ENCODE measurements around the gene CLCN2.

CLCN2 gene

DNA sequence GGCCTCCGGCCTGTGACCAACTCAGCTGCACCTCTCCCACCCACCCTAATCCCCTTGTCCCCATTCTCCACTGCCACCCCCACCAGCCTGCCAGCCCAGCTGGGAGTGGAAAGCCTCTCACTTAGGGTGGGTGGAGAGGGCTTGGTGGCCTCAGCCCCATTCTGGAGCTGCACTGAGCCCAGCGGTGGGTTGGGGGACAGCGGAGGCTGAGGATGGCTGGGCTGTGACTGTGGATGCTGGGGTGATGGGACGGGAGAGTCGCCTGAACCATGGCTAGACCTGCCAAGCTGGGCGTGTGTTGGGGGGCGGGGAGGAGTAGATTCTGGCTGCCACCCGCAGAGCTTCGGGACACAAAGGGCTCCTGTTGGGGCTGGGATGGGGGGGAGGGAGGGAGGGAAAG is 1.8 kb downstream of the CLCN2 start:
- no peak for DNase-seq

DNA sequence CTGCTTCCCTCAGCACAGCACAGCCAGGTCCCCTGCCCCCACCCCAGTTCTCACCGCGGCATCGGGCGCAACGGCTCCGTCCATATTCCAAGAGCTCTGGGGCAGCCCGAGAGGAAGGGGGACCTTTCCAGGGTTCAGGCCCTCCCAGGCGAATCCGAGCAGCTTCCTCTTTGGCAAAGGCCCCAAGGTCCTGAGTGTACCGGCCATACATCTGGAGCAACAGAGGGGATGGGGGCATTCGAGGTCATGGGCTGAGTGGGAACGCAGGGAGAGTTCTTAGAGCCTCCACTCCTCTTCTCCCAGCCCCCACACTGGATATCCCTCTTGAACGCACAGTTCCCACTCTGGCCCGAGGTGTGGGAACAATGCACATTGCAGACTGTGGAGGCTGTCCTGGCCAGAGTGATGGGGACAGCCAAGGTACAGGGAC is 2.5 kb downstream of the CLCN2 start:
- DNase-seq, result no peak

DNA sequence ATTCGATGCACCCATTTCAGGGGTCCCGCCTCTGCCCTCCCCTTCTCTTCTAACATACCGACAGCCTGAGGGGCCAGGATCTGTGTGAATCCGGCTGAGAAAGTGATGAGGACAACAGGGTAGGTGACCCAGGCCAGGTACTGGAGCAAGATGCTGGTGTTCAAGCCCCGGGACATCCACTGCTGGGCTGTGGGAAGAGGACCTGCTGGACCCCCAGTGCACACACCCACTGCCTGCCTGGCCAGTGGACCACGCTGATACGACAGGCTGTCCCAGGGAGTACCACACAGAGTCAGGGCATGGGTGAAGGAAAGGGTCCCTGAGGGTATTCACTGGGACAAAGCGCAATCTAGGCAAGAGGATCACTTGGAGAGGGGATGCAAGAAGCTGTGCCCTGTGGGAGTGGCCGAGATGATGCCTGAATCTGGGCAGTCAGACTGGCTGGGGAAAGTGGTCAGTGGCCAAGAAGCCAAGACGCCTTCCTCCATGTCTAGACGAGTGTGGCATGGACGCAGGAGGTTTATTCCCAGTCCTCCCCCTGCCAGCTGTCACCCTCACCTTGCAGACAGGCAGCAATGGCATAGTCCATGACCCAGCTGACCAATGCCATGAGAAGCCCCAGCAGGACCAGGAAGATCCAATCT is 3.2 kb downstream of the CLCN2 start:
- DNase-seq, result no peak

DNA sequence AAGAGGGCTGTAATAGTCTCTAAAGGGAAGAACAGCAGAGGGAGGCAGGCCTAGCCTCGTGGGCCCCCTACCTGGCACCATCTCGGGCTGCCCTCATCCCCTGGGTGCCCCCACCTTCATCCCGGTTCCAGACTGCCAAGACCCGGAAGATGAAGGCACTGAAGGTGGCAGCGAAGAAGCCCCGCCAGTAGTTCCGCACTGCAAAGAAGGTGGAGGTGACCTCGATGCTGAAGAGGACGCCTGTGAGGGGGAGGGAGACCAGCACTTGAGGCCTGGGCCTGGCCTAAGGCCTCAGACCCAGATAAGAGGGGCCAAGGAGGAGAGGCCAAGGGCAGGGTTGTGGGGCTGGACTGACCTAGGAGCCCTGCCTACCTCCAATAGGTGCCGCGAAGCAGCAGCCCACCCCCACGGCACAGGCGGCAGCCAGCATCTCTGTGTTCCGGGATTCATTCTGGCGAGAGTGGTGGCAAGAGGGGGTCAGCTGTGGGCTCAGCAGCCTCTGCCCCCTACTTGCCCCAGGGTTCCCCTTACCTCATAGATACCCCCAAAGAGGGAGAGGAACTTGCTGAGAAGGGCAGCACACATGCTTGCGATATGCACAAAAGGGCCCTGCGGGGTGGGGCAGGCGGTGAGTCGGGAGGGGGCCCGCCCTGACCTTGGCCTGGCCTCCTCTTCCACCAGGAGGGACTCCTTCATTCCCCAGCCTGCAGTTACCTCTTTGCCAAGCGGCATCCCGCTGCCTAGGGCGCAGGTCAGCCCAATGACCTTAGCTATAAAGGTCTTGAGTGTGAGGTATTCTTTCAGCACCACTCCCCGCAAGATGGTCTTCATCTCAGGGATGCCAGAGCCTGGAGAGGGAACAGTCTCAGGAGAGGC is 3.9 kb downstream of the CLCN2 start:
- DNase-seq, result no peak

DNA sequence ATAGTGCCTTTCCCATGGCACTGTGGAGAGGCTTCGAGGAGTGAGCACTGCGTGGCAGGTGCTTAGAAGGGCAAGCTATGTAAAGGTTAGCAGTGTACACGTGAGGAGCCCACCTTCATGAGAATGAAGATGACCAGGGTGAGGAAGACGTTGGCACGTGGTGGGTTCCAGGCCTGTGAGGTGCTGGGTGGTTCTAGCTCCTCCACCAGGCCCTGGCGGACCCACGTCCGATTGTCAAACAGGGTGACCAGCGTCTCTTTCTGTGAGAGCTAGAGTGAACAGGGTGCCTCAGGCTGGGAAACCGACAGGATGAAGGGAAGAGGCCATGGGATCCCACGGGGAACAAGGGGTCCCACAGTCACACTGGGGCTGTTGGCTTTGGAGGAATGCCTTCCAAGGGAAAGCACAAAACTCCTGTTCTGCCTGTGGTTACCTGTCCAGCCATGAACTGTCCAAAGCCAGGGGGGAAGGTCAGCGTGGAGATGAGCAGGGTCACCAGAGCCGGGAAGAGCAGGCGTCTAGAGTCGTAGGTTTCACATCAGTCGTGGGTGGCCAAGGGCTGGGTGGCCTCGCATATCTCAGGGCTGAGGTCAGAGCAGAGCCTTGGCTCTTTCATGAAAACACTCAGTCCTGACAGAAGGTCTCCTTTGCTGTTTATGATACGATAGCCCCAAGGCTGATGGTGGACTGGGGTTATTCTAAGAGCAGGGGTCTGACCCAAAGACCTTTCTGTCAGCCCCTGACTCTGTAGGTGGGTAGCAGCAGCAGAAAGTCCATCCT is 6.0 kb downstream of the CLCN2 start:
- DNase-seq, result no peak

DNA sequence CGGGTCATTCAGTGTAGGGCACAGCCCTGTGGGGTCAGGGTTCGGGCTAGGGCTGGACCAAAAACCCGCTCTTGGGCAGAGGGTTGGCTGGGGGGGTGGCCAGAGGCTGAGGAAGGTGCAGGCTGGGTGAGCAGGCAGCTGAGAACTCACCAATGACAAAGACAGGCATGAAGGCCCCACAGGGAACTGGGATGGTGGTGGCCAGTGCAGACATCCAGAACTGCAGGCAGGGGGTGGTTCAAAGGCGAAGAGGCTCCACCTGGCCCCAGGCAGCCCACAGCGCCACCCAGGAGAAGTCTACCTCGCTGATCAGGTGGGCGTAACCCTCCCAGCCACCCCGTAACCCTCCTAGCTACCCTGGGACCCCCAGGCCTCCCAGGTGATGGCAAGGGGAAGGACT is 6.7 kb downstream of the CLCN2 start:
- no peak for DNase-seq

DNA sequence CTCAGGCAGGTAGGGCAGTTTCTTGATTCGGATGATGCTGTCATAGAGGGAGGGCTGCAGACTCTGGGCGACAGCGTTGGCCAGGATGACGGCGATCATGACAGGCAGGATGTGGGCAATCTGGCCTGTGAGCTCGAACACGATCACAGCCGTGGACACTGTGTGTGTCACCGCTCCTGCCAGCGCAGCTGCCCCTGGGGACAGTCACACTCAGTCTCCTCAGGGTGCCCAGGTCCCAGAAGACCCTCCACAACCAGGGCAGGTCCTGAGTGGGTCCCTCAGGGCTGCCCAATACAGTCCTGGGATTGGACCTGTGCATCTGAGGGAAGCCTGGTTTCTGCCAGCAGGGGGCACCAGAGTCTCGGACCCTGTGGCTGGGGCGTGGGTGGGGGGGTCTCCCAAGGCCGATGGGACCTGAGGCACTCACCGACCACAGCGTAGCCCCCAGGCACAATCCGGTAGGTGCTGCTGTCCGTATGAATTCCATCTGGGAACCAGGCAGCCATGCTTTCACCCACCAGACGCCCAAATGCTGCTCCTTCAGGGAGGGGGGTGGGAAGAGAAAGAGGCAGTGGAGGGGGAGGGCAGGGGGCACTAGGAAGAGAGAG is 7.2 kb downstream of the CLCN2 start:
- no peak for DNase-seq

DNA sequence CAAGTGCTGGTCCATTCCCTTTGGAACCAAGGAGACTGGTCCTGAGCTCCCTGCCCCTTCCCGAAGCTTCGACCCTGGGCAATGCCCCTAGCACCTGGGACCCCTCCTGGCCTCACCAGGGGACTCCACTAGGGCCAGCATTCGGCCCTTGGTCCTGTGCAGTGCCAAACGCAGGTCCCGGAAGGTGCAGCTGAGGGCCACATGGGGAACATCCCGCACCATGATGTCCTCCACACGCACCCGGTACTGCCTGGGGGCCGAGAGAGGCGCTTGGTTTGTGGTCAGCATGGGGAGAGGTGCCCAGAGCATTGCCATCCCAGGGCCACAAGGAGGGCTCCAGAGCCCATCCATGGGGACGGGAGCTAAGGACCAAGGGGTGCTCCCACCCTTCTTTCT is 7.9 kb downstream of the CLCN2 start:
- DNase-seq, result no peak

DNA sequence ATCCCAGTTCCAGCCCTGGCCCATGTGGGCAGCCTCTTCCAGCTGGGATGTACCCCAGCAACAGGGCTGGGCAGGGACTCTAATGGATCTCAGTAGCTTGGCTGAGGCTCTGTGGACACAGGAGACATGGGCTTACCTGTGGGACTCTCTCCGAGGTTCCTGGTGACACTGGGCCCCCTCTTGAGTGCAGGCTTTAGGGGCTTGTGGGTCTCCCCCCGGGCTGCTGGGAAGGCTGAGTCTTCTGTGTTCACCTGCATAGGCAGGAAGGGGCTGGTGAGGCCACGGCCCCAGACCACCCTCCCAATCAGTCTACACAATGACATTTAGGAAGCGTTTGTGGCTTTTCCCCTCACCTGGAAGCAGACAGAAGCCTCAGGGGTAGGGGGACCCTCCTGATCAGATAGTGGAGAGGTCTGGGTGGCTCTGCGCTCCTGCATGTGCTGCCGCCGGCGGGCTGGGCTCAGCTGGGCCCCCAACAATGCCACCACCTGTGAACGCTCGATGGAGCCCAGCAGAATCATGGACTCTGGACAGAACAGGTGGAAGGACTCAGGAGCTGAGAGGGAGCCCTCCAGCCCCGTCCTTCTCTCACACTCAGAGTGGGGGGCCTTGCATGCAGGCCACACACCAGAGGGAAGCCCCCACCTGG is 8.4 kb downstream of the CLCN2 start:
- no peak for DNase-seq

DNA sequence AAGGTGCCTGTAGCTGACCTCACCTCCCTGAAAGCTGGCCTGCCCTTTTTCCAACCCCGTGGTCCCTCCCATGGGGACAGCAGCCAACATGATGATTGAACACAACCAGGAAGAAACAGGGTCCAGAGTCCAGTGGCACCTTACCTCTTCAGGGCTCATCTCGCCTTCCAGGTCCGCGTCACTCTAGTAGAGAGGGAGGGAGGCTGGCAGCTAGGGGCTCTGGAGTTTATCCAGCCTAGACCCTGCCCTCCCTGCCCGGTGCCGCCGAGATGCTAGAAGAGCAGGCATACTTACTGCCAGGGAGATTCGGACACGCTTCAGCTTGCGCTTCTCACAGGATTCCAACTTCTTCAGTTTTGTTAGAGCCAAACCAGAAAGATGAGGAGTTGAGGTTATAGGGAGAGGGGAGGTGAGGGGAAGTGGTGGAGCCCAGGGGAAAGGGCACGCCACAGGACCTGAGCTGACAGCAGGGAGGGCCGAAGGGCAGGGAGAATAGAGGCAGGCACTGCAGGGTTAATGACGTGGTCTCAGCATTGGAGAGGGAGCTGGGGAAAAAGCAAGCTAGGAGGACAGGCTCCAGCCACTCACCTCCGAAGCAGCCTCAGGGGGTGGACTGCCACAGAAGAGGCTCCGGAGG is 9.1 kb downstream of the CLCN2 start:
- DNase-seq, result no peak

DNA sequence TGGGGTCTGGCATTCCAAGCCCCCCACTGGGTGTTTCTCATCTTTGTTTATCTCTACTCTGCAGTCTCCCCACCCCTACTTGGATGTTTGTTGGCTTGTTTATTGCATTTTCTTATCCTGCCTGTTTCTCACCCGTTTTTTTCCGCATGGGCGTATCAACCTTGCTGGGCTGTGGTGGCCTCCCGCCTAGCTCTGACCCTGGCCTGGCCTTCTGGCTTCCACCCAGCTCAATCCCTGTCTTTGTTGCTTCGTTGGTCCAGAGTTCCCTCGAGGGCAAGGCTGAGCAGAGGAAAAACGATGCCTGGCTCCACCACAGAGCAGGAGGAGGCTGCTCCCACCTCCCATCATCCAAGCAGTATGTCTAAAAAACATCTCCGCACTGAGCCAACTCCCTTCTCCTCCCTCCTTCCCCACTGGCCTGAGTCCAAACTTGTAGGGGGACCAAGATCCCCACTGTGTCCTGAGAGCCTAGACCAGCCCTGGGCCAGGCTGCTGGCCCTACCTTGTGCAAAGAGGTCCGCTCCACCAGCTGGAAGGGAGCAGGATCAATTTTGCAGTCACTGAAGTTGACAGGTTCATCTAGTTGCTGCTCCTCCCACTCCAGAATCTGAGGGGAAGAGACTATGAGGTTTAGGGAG is 9.8 kb downstream of the CLCN2 start:
- DNase-seq, result no peak

DNA sequence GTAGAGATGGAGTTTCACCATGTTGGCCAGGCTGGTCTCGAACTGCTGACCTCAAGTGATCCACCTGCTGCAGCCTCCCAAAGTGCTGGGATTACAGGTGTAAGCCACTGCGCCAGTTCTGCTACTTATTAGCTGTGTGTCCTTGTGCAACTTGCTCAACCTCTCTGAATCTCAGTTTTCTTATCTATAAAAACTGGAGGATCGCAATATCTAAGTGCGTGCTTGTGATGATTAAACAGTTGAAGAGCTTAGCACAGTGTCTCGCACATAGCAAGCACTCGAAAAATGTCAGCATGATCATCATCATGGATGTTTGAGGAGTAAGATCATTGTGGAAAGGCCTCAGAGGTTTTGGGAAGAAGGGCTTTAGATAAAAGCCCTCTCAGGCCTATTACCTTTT is 10.8 kb downstream of the CLCN2 start:
- no peak for DNase-seq

DNA sequence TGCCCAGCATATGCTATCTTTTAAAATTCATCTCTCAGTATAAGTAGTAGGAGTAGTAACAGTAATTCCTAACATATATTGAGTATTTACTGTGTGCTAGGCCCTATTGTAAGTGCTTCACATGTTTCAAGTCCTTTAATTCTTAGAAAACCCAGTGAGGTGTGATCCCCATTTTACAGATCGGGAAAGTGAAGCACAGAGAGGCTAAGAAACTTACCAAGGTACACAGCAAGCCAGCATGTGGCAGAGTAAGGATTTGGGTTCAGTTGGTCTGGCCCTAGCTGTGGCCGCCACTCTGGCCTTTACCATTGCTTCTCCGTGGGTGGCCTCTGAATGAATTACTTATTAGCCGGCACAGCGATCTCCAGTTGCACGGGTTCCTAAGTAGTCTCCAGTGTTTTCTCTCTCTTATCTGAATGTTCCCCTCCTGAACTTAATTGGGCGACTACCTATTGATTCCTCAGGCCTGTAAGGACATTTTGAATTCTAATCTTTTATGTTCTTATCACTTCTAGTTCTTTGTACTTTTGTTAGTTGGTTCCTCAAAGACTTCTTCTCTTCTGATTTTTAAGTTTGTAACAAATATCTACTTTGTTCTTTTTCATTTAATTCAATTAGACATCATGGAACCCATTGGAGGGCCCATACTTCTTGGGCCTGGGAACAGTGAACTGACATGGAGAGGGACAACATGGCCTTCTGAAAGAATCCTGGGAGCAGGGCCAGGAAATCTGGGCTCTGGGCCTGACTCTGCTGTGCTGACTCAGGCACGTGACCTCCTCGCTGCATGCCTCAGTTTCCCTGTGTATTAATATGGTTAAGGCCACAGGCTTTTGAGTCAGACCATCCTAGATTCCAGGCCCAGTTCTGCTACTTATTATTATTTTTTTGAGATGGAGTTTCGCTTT is 11.6 kb downstream of the CLCN2 start:
- no peak for DNase-seq

DNA sequence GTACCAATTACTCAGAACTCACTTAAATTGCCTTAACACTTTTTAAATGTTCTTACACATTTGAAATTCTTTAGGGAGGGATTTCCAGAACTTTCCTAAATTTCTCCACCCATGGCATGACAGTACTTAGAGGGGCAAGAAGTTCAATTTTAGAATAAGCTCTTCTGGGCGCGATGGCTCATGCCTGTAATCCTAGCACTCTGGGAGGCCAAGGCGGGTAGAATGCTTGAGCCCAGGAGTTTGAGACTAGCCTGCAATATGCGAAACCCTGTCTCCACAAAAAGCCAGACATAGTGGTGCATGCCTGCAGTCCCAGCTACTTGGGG is 13.4 kb downstream of the CLCN2 start:
- no peak for DNase-seq

DNA sequence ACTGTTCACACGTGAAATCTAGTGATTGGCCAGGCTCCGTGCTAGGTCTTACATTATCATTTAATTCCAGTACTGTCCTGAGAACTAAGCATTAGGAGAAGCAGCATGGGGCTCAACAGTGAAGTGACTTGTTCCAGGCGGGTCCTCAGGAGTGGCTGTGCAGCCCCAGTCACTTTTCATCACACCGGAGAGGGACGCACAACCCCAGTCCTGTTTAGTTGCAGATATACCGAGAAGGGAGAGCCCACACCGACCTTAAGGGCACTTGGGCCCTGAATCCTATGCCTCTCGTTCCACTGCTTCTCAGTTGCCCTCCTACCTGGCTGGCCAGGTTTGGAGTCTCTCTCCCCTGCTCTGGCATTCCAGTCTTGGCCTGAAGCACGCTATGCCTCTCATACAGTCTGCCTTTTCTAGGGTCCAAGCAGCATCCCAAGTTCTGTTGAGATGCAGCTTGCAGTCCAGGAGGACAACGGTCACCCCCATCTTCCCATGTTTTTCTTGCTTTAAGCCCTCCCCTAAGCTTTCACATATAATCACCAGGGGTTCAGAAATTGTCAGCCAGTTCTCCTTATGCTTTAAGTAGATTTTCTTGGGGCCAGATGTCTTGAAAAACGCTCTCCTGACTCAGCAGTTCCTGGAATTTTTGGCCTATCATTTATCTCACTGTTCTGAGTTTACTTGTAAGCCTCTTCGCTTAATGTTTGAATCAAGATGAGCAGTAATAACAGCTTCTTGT is 13.9 kb downstream of the CLCN2 start:
- DNase-seq, result no peak

DNA sequence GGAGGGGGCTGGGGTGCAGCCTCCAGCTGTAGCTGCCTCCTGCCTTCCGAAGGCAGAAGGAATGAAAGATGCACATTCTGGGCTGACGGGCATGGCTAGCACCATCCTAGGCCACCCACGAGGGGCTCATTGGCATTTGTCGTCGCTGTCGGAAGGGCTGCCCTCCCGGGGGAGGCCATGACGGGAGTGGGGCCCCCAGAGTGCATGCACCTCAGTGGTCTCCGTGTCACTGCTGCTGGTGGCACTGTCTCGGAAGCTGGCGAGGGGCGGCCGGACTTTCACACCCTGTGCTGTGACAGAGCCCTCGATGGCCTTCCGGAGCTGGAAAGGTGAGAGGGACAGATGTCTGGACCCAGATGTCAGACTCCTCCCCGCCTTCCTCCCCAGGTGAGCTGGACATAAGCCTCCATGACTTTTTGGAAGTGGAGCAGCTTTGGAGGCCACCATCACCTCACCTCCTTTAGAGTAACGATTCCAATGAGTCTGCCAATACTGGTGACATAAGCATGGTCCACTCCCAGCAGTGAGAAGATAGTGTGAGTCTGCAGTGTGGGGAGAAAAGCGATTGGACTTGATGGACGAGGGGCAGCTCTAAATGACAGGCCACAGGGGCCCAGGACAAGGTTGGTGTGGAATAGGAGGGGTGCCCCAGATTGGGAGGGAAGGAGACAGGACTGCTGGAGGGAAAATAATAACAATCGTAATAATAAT is 14.8 kb downstream of the CLCN2 start:
- DNase-seq, result no peak

DNA sequence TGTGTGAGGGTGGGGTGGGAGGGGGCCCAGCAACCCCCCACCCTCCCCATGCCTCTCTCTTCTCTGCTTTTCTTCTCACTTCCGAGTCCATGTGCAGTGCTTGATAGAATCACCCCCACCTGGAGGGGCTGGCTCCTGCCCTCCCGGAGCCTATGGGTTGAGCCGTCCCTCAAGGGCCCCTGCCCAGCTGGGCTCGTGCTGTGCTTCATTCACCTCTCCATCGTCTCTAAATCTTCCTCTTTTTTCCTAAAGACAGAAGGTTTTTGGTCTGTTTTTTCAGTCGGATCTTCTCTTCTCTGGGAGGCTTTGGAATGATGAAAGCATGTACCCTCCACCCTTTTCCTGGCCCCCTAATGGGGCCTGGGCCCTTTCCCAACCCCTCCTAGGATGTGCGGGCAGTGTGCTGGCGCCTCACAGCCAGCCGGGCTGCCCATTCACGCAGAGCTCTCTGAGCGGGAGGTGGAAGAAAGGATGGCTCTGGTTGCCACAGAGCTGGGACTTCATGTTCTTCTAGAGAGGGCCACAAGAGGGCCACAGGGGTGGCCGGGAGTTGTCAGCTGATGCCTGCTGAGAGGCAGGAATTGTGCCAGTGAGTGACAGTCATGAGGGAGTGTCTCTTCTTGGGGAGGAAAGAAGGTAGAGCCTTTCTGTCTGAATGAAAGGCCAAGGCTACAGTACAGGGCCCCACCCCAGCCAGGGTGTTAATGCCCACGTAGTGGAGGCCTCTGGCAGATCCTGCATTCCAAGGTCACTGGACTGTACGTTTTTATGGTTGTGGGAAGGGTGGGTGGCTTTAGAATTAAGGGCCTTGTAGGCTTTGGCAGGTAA is 15.9 kb downstream of the CLCN2 start:
- no peak for DNase-seq

DNA sequence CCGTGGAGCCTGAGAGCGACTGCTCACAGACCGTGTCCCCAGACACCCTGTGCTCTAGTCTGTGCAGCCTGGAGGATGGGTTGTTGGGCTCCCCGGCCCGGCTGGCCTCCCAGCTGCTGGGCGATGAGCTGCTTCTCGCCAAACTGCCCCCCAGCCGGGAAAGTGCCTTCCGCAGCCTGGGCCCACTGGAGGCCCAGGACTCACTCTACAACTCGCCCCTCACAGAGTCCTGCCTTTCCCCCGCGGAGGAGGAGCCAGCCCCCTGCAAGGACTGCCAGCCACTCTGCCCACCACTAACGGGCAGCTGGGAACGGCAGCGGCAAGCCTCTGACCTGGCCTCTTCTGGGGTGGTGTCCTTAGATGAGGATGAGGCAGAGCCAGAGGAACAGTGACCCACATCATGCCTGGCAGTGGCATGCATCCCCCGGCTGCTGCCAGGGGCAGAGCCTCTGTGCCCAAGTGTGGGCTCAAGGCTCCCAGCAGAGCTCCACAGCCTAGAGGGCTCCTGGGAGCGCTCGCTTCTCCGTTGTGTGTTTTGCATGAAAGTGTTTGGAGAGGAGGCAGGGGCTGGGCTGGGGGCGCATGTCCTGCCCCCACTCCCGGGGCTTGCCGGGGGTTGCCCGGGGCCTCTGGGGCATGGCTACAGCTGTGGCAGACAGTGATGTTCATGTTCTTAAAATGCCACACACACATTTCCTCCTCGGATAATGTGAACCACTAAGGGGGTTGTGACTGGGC is 16.7 kb downstream of the CLCN2 start:
- DNase-seq, result no peak
